ENCODE results near the gene USP54.

Gene USP54

GRCh38 chr10:73448384-73448783 lies 142.8 kb downstream of the USP54 start:
- Histone ChIP-seq H3K4me1 (ENCODE audit: control insufficient read depth, insufficient read depth, low read length) (no peaks in the 10 kb centered on the region), H3K9me3 (ENCODE audit: control insufficient read depth, low read length) (no peaks in the 10 kb centered on the region), H3K36me3 (ENCODE audit: control insufficient read depth, insufficient read depth, low read length) (no peaks in the 10 kb centered on the region), H3K27me3 (ENCODE audit: control insufficient read depth, insufficient read depth, low read length) (no peaks in the 10 kb centered on the region), H3K4me3 (ENCODE audit: low read length) (no peak overlapping the region), H3K9ac (ENCODE audit: low read length) (no peak overlapping the region)

Measured in mucosa of stomach (tissue), 1 donor.